Astrocyte of the spinal cord (primary cell): ENCODE measurements around the gene IKZF1.

Experiments used
- DNase-seq: peaks from one replicate; pipeline ENCODE4 v3.0.0; 2011; ENCODE audit warnings: low read depth, low spot score
- H3K4me3 ChIP-seq: 2 replicates; pipeline ENCODE4 v1.5.1; 2011; ENCODE audit warnings: low read depth, mild to moderate bottlenecking, low read length, moderate library complexity
- CTCF ChIP-seq: IDR thresholded peaks from 2 replicates; pipeline ENCODE4 v1.5.1; 2012; ENCODE audit warnings: low read depth, mild to moderate bottlenecking, low read length, inconsistent platforms
- in situ Hi-C: cut with HindIII; loops from 2 replicates; pipeline ENCODE4 v1.10.0; 2017; ENCODE audit warnings: low sequenced_read_pairs

IKZF1 gene

GRCh38 chr7:50426280-50427045 is 121.9 kb downstream of the IKZF1 start:
- in situ Hi-C loops: no loop called here
- DNase-seq: no peak
- H3K4me3 ChIP-seq: no peak overlapping the region
- no peak for TF ChIP-seq CTCF

- no peak overlapping the region for H3K4me3 ChIP-seq
- no peak for TF ChIP-seq CTCF
- DNase-seq: no peak
- in situ Hi-C loops: no loop called here
Observed at GRCh38 chr7:50427518-50427917, 123.0 kb downstream of the IKZF1 start.

GRCh38 chr7:50428911-50429310 is 124.4 kb downstream of the IKZF1 start:
- no peak for DNase-seq
- no peak overlapping the region for H3K4me3 ChIP-seq
- in situ Hi-C loops: no loop called here
- no peak for TF ChIP-seq CTCF

GRCh38 chr7:50431316-50431715 is 126.8 kb downstream of the IKZF1 start:
- DNase-seq: no peak
- no peak overlapping the region for H3K4me3 ChIP-seq
- in situ Hi-C loops: no loop called here
- TF ChIP-seq CTCF: no peak

GRCh38 chr7:50431722-50432305 is 127.3 kb downstream of the IKZF1 start:
- no peak for TF ChIP-seq CTCF
- in situ Hi-C loops: no loop called here
- H3K4me3 ChIP-seq: no peak overlapping the region
- no peak for DNase-seq

- H3K4me3 ChIP-seq: no peak overlapping the region
- in situ Hi-C loops: no loop called here
- DNase-seq: peak; percentile 75
- no peak for TF ChIP-seq CTCF
Observed at GRCh38 chr7:50436133-50436806, 131.8 kb downstream of the IKZF1 start.
